ENCODE measurements around the gene UBE2Q1. TPM values are rescaled to one million over a fixed set of nuclear protein-coding genes. Genes with fewer than 3 reads are reported as not detected.

UBE2Q1 gene
- total and polyA plus RNA-seq, 4 donors = 8.2 to 22.0 (median 14.2) TPM

GRCh38 chr1:154529308-154529707, 29.2 kb downstream of the UBE2Q1 start:
- no peaks in the 10 kb centered on the region for H3K36me3 ChIP-seq (ENCODE audit: control insufficient read depth in 4 of 4, insufficient read depth in 3 of 4, low read depth in 1 of 4, low read length in 3 of 4)
- H3K27ac ChIP-seq (ENCODE audit: low read depth in 1 of 2, low read length in 2 of 2) = no peak overlapping the region
- H3K27me3 ChIP-seq (ENCODE audit: control insufficient read depth in 4 of 4, insufficient read depth in 4 of 4, low read length in 3 of 4) = no peaks in the 10 kb centered on the region
- no peaks in the 10 kb centered on the region for H3K4me1 ChIP-seq (ENCODE audit: control insufficient read depth in 4 of 4, insufficient read depth in 4 of 4, low read length in 3 of 4)
- no peak overlapping the region for H3K4me3 ChIP-seq (ENCODE audit: low read depth in 1 of 3, low read length in 3 of 3)
- TF ChIP-seq, protein P1, sequence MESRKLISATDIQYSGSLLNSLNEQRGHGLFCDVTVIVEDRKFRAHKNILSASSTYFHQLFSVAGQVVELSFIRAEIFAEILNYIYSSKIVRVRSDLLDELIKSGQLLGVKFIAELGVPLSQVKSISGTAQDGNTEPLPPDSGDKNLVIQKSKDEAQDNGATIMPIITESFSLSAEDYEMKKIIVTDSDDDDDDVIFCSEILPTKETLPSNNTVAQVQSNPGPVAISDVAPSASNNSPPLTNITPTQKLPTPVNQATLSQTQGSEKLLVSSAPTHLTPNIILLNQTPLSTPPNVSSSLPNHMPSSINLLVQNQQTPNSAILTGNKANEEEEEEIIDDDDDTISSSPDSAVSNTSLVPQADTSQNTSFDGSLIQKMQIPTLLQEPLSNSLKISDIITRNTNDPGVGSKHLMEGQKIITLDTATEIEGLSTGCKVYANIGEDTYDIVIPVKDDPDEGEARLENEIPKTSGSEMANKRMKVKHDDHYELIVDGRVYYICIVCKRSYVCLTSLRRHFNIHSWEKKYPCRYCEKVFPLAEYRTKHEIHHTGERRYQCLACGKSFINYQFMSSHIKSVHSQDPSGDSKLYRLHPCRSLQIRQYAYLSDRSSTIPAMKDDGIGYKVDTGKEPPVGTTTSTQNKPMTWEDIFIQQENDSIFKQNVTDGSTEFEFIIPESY (IDR thresholded peaks at IDR 0.05) = no peak
- no peak for TF ChIP-seq EGR1 (IDR thresholded peaks at IDR 0.05; ENCODE audit: low read depth in 2 of 2)
- TF ChIP-seq, protein P2, sequence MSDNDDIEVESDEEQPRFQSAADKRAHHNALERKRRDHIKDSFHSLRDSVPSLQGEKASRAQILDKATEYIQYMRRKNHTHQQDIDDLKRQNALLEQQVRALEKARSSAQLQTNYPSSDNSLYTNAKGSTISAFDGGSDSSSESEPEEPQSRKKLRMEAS (IDR thresholded peaks at IDR 0.05) = no peak
- no peak for TF ChIP-seq REST (IDR thresholded peaks at IDR 0.05)
- TF ChIP-seq HNF4G (IDR thresholded peaks at IDR 0.05) = no peak
- no peak for TF ChIP-seq ATF3 (IDR thresholded peaks at IDR 0.05)
- TF ChIP-seq NR2F2 (IDR thresholded peaks at IDR 0.05) = no peak
- no peak for TF ChIP-seq TAF1 (conservative IDR thresholded peaks at IDR 0.05)
- no peak for TF ChIP-seq FOXA1 (IDR thresholded peaks at IDR 0.05)
- TF ChIP-seq FOXA2 (IDR thresholded peaks at IDR 0.05) = no peak
- TF ChIP-seq RXRA (IDR thresholded peaks at IDR 0.05) = no peak
- TF ChIP-seq YY1 (IDR thresholded peaks at IDR 0.05) = no peak
- TF ChIP-seq CTCF (IDR thresholded peaks at IDR 0.05; ENCODE audit: low read depth, low read length, missing input control) = no peak
- TF ChIP-seq RAD21 (IDR thresholded peaks at IDR 0.05) = no peak
- TF ChIP-seq GABPA (IDR thresholded peaks at IDR 0.05 in 1 of 2, conservative IDR thresholded peaks at IDR 0.05 in 1 of 2) = no peak
- TF ChIP-seq JUND (IDR thresholded peaks at IDR 0.05) = no peak
- TF ChIP-seq HNF4A (conservative IDR thresholded peaks at IDR 0.05) = no peak
- no peaks in the 10 kb centered on the region for H3K9me3 ChIP-seq (ENCODE audit: control insufficient read depth in 4 of 4, low read length in 3 of 4)
- no peak for DNase-seq (ENCODE audit: low spot score)
- WGBS = 95% methylated on average over 6 of the region's 6 CpGs
- no peak overlapping the region for H3K9ac ChIP-seq (ENCODE audit: low read depth in 1 of 2, low read length in 2 of 2)

DNA sequence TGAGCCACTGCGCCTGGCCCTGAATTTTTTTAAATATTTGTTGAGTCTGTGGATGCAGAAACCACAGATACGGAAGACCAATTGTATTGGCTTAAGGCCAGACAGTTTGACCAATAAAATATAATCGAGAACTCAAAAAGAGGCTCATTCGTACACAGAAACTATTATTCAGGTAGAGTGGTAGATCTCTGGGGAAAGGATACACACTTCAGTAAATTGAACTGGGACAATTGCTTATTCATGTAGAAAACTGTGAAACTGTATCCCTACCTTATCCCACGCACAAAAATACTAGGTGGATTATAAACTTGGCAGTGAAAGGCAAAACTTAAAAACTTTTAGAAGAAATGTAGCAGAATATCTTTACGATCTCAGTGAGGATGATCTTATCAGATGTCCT, 31.3 kb downstream of the UBE2Q1 start:
- H3K27ac ChIP-seq (ENCODE audit: low read depth in 1 of 2, low read length in 2 of 2) = no peak overlapping the region
- H3K36me3 ChIP-seq (ENCODE audit: control insufficient read depth in 4 of 4, insufficient read depth in 3 of 4, low read depth in 1 of 4, low read length in 3 of 4) = no peaks in the 10 kb centered on the region
- H3K27me3 ChIP-seq (ENCODE audit: control insufficient read depth in 4 of 4, insufficient read depth in 4 of 4, low read length in 3 of 4) = no peaks in the 10 kb centered on the region
- no peak for DNase-seq (ENCODE audit: low spot score)
- no peak overlapping the region for H3K9ac ChIP-seq (ENCODE audit: low read depth in 1 of 2, low read length in 2 of 2)
- WGBS = 68% methylated on average over 6 of the region's 6 CpGs
- TF ChIP-seq RXRA (IDR thresholded peaks at IDR 0.05) (no peak), HNF4A (conservative IDR thresholded peaks at IDR 0.05) (no peak), CTCF (IDR thresholded peaks at IDR 0.05; ENCODE audit: low read depth, low read length, missing input control) (no peak), SP1 (IDR thresholded peaks at IDR 0.05) (no peak), HNF4G (IDR thresholded peaks at IDR 0.05) (no peak)
- H3K4me3 ChIP-seq (ENCODE audit: low read depth in 1 of 3, low read length in 3 of 3) = no peak overlapping the region
- no peaks in the 10 kb centered on the region for H3K9me3 ChIP-seq (ENCODE audit: control insufficient read depth in 4 of 4, low read length in 3 of 4)
- no peaks in the 10 kb centered on the region for H3K4me1 ChIP-seq (ENCODE audit: control insufficient read depth in 4 of 4, insufficient read depth in 4 of 4, low read length in 3 of 4)
